Measurements from ENCODE around the gene LGALSL. TPM values are rescaled to one million over a fixed set of nuclear protein-coding genes. Genes with fewer than 3 reads are reported as not detected.

The LGALSL gene
- polyA plus RNA-seq, 1 donor (not counting 4 experiments of a cell fraction or from before 2014, with no cell fraction given): 55.4 TPM

DNA sequence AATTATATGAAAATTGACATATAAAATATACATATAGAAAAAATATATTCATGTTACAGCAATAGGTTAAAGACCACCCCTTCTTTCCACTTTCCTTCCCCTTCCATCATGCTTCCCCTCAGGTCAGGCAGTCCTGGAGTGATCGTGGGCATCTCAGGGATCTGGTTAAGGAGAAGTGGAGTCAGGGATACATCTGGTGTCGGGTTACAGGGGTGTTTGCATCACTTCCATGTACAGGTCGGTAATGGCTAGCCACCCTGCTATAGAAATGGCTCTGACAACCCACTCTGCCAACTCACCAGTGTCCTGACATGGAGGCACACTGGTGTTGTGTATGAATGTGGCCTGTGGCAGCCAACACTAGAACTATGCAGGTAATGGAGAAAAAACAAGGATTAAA is 36.3 kb upstream of the LGALSL start:
- no peak for DNase-seq (ENCODE audit: low read depth, low spot score)
- Histone ChIP-seq H3K9ac (ENCODE audit: control insufficient read depth, extremely low read depth, insufficient read depth, low read length) (no peak overlapping the region), H3K27me3 (ENCODE audit: control insufficient read depth, extremely low read depth, insufficient read depth, low read length) (no peaks in the 10 kb centered on the region), H3K9me1 (ENCODE audit: control insufficient read depth, extremely low read depth, insufficient read depth, low read length) (no peaks in the 10 kb centered on the region), H3K9me3 (ENCODE audit: control insufficient read depth, low read depth, low read length) (no peaks in the 10 kb centered on the region), H2AFZ (ENCODE audit: control insufficient read depth, low read length) (no peak overlapping the region), H3K79me2 (ENCODE audit: control insufficient read depth, insufficient read depth, low read length) (no peaks in the 10 kb centered on the region), H3K27ac (ENCODE audit: control insufficient read depth, insufficient read depth, low read length) (no peak overlapping the region), H3K4me1 (ENCODE audit: control insufficient read depth, extremely low read depth, insufficient read depth, low read length) (no peaks in the 10 kb centered on the region), H3K4me3 (ENCODE audit: control insufficient read depth in 2 of 3, extremely low read depth in 1 of 3, insufficient read depth in 2 of 3, low read depth in 1 of 3, low read length in 3 of 3) (no peak overlapping the region), H3K4me2 (ENCODE audit: control insufficient read depth, extremely low read depth, insufficient read depth, low read depth, low read length) (no peak overlapping the region), H3K36me3 (ENCODE audit: control insufficient read depth in 2 of 2, extremely low read depth in 1 of 2, insufficient read depth in 2 of 2, low read length in 2 of 2) (no peaks in the 10 kb centered on the region), H4K20me1 (ENCODE audit: control insufficient read depth, extremely low read depth, insufficient read depth, low read length) (no peaks in the 10 kb centered on the region)
- no peak for FAIRE-seq
- TF ChIP-seq, protein P1, sequence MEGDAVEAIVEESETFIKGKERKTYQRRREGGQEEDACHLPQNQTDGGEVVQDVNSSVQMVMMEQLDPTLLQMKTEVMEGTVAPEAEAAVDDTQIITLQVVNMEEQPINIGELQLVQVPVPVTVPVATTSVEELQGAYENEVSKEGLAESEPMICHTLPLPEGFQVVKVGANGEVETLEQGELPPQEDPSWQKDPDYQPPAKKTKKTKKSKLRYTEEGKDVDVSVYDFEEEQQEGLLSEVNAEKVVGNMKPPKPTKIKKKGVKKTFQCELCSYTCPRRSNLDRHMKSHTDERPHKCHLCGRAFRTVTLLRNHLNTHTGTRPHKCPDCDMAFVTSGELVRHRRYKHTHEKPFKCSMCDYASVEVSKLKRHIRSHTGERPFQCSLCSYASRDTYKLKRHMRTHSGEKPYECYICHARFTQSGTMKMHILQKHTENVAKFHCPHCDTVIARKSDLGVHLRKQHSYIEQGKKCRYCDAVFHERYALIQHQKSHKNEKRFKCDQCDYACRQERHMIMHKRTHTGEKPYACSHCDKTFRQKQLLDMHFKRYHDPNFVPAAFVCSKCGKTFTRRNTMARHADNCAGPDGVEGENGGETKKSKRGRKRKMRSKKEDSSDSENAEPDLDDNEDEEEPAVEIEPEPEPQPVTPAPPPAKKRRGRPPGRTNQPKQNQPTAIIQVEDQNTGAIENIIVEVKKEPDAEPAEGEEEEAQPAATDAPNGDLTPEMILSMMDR (optimal IDR thresholded peaks at IDR 0.05 in 1 of 3, IDR thresholded peaks at IDR 0.05 in 1 of 3, conservative IDR thresholded peaks at IDR 0.05 in 1 of 3; ENCODE audit: extremely low read depth in 1 of 3, insufficient read depth in 2 of 3, low read length in 3 of 3): no peak
- dilution Hi-C loops (cut with MboI; ENCODE audit: extremely low pct_ligation_motif_present, low sequenced_read_pairs): no loop called here

DNA sequence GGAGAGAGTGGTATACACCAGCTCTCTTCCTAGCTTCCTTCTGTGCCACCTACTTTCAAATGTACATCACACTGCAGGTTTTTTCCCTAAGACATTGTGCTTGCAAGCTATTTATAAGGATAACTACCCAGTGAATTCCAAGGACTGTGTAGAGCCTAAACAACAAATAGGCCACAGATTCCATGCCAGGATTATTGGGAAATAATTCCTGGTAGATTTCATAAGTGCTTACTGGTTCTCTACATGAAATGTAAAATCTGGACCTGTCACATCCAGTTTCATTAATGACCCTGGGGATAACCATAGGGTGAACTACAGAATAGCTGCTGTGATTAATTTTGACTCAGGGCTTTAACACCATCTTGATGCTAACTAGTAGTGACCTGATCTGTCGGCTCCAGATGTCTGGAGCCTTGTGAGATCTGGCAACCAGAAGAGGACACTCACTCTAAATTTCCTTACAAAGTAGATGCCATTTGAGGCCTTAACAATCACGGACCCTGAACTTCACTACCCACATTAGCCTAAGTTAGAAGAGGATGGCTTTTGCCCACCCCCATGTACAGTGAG is 34.3 kb upstream of the LGALSL start:
- FAIRE-seq (no peak), DNase-seq (ENCODE audit: low read depth, low spot score) (no peak)
- dilution Hi-C loops (cut with MboI; ENCODE audit: extremely low pct_ligation_motif_present, low sequenced_read_pairs): no loop called here
- Histone ChIP-seq H3K4me3 (ENCODE audit: control insufficient read depth in 2 of 3, extremely low read depth in 1 of 3, insufficient read depth in 2 of 3, low read depth in 1 of 3, low read length in 3 of 3) (no peak overlapping the region), H3K36me3 (ENCODE audit: control insufficient read depth in 2 of 2, extremely low read depth in 1 of 2, insufficient read depth in 2 of 2, low read length in 2 of 2) (no peaks in the 10 kb centered on the region), H3K79me2 (ENCODE audit: control insufficient read depth, insufficient read depth, low read length) (no peaks in the 10 kb centered on the region), H3K9me3 (ENCODE audit: control insufficient read depth, low read depth, low read length) (no peaks in the 10 kb centered on the region), H3K4me1 (ENCODE audit: control insufficient read depth, extremely low read depth, insufficient read depth, low read length) (no peaks in the 10 kb centered on the region), H3K27me3 (ENCODE audit: control insufficient read depth, extremely low read depth, insufficient read depth, low read length) (no peaks in the 10 kb centered on the region), H4K20me1 (ENCODE audit: control insufficient read depth, extremely low read depth, insufficient read depth, low read length) (no peaks in the 10 kb centered on the region), H3K9ac (ENCODE audit: control insufficient read depth, extremely low read depth, insufficient read depth, low read length) (no peak overlapping the region), H3K4me2 (ENCODE audit: control insufficient read depth, extremely low read depth, insufficient read depth, low read depth, low read length) (no peak overlapping the region), H2AFZ (ENCODE audit: control insufficient read depth, low read length) (no peak overlapping the region), H3K27ac (ENCODE audit: control insufficient read depth, insufficient read depth, low read length) (no peak overlapping the region), H3K9me1 (ENCODE audit: control insufficient read depth, extremely low read depth, insufficient read depth, low read length) (no peaks in the 10 kb centered on the region)
- TF ChIP-seq, protein P1 (optimal IDR thresholded peaks at IDR 0.05 in 1 of 3, IDR thresholded peaks at IDR 0.05 in 1 of 3, conservative IDR thresholded peaks at IDR 0.05 in 1 of 3; ENCODE audit: extremely low read depth in 1 of 3, insufficient read depth in 2 of 3, low read length in 3 of 3): no peak
- no peak for TF ChIP-seq EZH2 (IDR thresholded peaks at IDR 0.05; ENCODE audit: low read length)
